Measurements from ENCODE around the gene SLC15A1. TPM values are rescaled to one million over a fixed set of nuclear protein-coding genes. Genes with fewer than 3 reads are reported as not detected.

The SLC15A1 gene
- polyA plus RNA-seq, 1 donor (not counting 4 experiments of a cell fraction or from before 2014, with no cell fraction given), result 0.10 TPM

DNA sequence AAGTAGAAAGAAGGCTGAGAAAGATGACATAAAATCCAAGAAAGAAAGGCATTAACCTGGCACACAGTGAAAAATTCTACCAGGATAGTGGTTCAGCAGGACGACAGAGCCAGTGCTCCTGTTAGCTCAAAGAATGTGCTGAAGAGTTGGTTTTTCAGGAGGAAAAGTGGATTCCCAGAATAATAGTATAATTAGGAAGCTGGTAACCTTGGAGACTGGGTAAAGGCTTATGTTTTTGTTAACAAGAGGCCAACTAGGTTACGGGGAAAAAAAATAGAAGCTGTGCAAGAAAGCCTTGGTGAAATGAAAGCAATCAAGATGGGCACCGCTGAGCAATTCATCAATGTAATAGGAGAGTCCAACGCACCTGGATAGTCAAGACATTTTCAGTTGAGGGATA lies 54.7 kb downstream of the SLC15A1 start:
- Histone ChIP-seq H3K9ac (ENCODE audit: control insufficient read depth, extremely low read depth, insufficient read depth, low read length) (no peak overlapping the region), H3K79me2 (ENCODE audit: control insufficient read depth, insufficient read depth, low read length) (no peaks in the 10 kb centered on the region), H3K27me3 (ENCODE audit: control insufficient read depth, extremely low read depth, insufficient read depth, low read length) (no peaks in the 10 kb centered on the region), H3K4me3 (ENCODE audit: control insufficient read depth in 2 of 3, extremely low read depth in 1 of 3, insufficient read depth in 2 of 3, low read depth in 1 of 3, low read length in 3 of 3) (no peak overlapping the region), H4K20me1 (ENCODE audit: control insufficient read depth, extremely low read depth, insufficient read depth, low read length) (no peaks in the 10 kb centered on the region), H2AFZ (ENCODE audit: control insufficient read depth, low read length) (peak overlapping the region; percentile 49), H3K9me1 (ENCODE audit: control insufficient read depth, extremely low read depth, insufficient read depth, low read length) (no peaks in the 10 kb centered on the region), H3K9me3 (ENCODE audit: control insufficient read depth, low read depth, low read length) (no peaks in the 10 kb centered on the region), H3K36me3 (ENCODE audit: control insufficient read depth in 2 of 2, extremely low read depth in 1 of 2, insufficient read depth in 2 of 2, low read length in 2 of 2) (no peaks in the 10 kb centered on the region), H3K4me1 (ENCODE audit: control insufficient read depth, extremely low read depth, insufficient read depth, low read length) (no peaks in the 10 kb centered on the region), H3K27ac (ENCODE audit: control insufficient read depth, insufficient read depth, low read length) (no peak overlapping the region), H3K4me2 (ENCODE audit: control insufficient read depth, extremely low read depth, insufficient read depth, low read depth, low read length) (peak overlapping the region; percentile 56)
- dilution Hi-C loops (cut with MboI; ENCODE audit: extremely low pct_ligation_motif_present, low sequenced_read_pairs), result no loop called here
- FAIRE-seq (no peak), DNase-seq (ENCODE audit: low read depth, low spot score) (no peak)
- TF ChIP-seq, protein P1, sequence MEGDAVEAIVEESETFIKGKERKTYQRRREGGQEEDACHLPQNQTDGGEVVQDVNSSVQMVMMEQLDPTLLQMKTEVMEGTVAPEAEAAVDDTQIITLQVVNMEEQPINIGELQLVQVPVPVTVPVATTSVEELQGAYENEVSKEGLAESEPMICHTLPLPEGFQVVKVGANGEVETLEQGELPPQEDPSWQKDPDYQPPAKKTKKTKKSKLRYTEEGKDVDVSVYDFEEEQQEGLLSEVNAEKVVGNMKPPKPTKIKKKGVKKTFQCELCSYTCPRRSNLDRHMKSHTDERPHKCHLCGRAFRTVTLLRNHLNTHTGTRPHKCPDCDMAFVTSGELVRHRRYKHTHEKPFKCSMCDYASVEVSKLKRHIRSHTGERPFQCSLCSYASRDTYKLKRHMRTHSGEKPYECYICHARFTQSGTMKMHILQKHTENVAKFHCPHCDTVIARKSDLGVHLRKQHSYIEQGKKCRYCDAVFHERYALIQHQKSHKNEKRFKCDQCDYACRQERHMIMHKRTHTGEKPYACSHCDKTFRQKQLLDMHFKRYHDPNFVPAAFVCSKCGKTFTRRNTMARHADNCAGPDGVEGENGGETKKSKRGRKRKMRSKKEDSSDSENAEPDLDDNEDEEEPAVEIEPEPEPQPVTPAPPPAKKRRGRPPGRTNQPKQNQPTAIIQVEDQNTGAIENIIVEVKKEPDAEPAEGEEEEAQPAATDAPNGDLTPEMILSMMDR (optimal IDR thresholded peaks at IDR 0.05 in 1 of 3, IDR thresholded peaks at IDR 0.05 in 1 of 3, conservative IDR thresholded peaks at IDR 0.05 in 1 of 3; ENCODE audit: extremely low read depth in 1 of 3, insufficient read depth in 2 of 3, low read length in 3 of 3), result no peak
- no peak for TF ChIP-seq EZH2 (IDR thresholded peaks at IDR 0.05; ENCODE audit: low read length)

DNA sequence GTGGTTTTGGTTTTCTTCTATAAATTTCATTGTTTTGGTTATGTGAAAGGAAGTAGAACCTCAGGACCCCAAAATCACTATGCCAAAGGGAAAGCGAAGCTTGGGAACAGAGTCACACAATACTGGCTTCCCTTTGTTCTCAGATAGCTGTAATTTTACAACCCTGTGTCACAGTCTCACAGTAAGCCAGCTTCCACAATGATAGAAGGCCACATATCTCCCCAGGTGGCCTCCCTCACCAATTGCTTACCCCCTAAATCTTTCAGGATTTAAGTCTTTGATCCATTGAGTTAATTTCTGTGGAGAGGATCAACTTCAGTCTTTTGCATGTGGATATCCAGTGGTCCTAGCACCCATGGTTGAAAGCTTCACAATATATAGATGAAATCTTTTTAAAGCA lies 58.7 kb downstream of the SLC15A1 start:
- Histone ChIP-seq H3K27ac (ENCODE audit: control insufficient read depth, insufficient read depth, low read length) (no peak overlapping the region), H3K9ac (ENCODE audit: control insufficient read depth, extremely low read depth, insufficient read depth, low read length) (no peak overlapping the region), H3K36me3 (ENCODE audit: control insufficient read depth in 2 of 2, extremely low read depth in 1 of 2, insufficient read depth in 2 of 2, low read length in 2 of 2) (no peaks in the 10 kb centered on the region), H3K4me1 (ENCODE audit: control insufficient read depth, extremely low read depth, insufficient read depth, low read length) (no peaks in the 10 kb centered on the region), H3K27me3 (ENCODE audit: control insufficient read depth, extremely low read depth, insufficient read depth, low read length) (no peaks in the 10 kb centered on the region), H4K20me1 (ENCODE audit: control insufficient read depth, extremely low read depth, insufficient read depth, low read length) (no peaks in the 10 kb centered on the region), H3K9me3 (ENCODE audit: control insufficient read depth, low read depth, low read length) (no peaks in the 10 kb centered on the region), H3K4me3 (ENCODE audit: control insufficient read depth in 2 of 3, extremely low read depth in 1 of 3, insufficient read depth in 2 of 3, low read depth in 1 of 3, low read length in 3 of 3) (no peak overlapping the region), H3K9me1 (ENCODE audit: control insufficient read depth, extremely low read depth, insufficient read depth, low read length) (no peaks in the 10 kb centered on the region), H2AFZ (ENCODE audit: control insufficient read depth, low read length) (no peak overlapping the region), H3K4me2 (ENCODE audit: control insufficient read depth, extremely low read depth, insufficient read depth, low read depth, low read length) (no peak overlapping the region), H3K79me2 (ENCODE audit: control insufficient read depth, insufficient read depth, low read length) (no peaks in the 10 kb centered on the region)
- DNase-seq (ENCODE audit: low read depth, low spot score) (no peak), FAIRE-seq (no peak)
- TF ChIP-seq, protein P1 (optimal IDR thresholded peaks at IDR 0.05 in 1 of 3, IDR thresholded peaks at IDR 0.05 in 1 of 3, conservative IDR thresholded peaks at IDR 0.05 in 1 of 3; ENCODE audit: extremely low read depth in 1 of 3, insufficient read depth in 2 of 3, low read length in 3 of 3), result no peak
- no peak for TF ChIP-seq EZH2 (IDR thresholded peaks at IDR 0.05; ENCODE audit: low read length)
- dilution Hi-C loops (cut with MboI; ENCODE audit: extremely low pct_ligation_motif_present, low sequenced_read_pairs), result no loop called here

Data from keratinocyte (primary cell).